WTC11 (cell line): ENCODE measurements around the gene LDLRAD1. TPM values are rescaled to one million over a fixed set of nuclear protein-coding genes. Genes with fewer than 3 reads are reported as not detected.

Experiments
- ATAC-seq: fragments of 200-7000 bp; cut with Tn5 transposase; 2 replicates; pipeline ENCODE4 v1.10.0; 2021; ENCODE audit warnings: mild to moderate bottlenecking, moderate library complexity
- CTCF ChIA-PET: fragments of 300-600 bp; sonication (Branson Sonifier 250); formaldehyde crosslinking; loops from one replicate; lab custom pipeline; 2021; ENCODE audit warnings: antibody characterized with exemption; lab: Charles Lee
- POLR2A ChIA-PET: fragments of 350-600 bp; sonication (Branson Sonifier 250); formaldehyde crosslinking; loops from one replicate; lab custom pipeline; 2021; ENCODE audit warnings: antibody characterized with exemption; lab: Charles Lee
- DNase-seq: peaks from one replicate; pipeline ENCODE4 v3.0.0; 2021; ENCODE audit warnings: low spot score
- H3K27ac Mint-ChIP-seq: 2 replicates; pipeline ENCODE4 v1.8.0; 2021; ENCODE audit warnings: mixed read lengths
- H3K27me3 Mint-ChIP-seq: 2 replicates; pipeline ENCODE4 v1.8.0; 2021; ENCODE audit warnings: low read depth, mild to moderate bottlenecking, moderate library complexity, mixed read lengths
- H3K36me3 Mint-ChIP-seq: 2 replicates; pipeline ENCODE4 v1.8.0; 2021; ENCODE audit warnings: mixed read lengths
- H3K4me1 Mint-ChIP-seq: 2 replicates; pipeline ENCODE4 v1.8.0; 2022; ENCODE audit warnings: mixed read lengths
- H3K4me3 Mint-ChIP-seq: 2 replicates; pipeline ENCODE4 v1.8.0; 2021; ENCODE audit warnings: mild to moderate bottlenecking, moderate library complexity, mixed read lengths
- H3K9me3 Mint-ChIP-seq: 2 replicates; pipeline ENCODE4 v1.8.0; 2021; ENCODE audit warnings: mixed read lengths
- AFF4 ChIP-seq: sonication (generic); formaldehyde crosslinking; IDR thresholded peaks from 2 replicates; pipeline ENCODE4 v1.8.1; 2023; ENCODE audit warnings: mild to moderate bottlenecking, missing genetic modification reagents, borderline replicate concordance
- ATF3 ChIP-seq: sonication (generic); formaldehyde crosslinking; conservative IDR thresholded peaks from 2 replicates; pipeline ENCODE4 v1.8.1; 2022; ENCODE audit warnings: mild to moderate bottlenecking, missing genetic modification reagents
- CTCF ChIP-seq: fragments of 200-600 bp; IDR thresholded peaks from 2 replicates; pipeline ENCODE4 v1.8.0; 2022; ENCODE audit warnings: antibody characterized with exemption
- E2F4 ChIP-seq: sonication (generic); formaldehyde crosslinking; IDR thresholded peaks from 2 replicates; pipeline ENCODE4 v1.8.1; 2022; ENCODE audit warnings: low read depth, mild to moderate bottlenecking, moderate library complexity, missing genetic modification reagents, borderline replicate concordance
- ETV6 ChIP-seq: sonication (generic); formaldehyde crosslinking; IDR thresholded peaks from 2 replicates; pipeline ENCODE4 v1.8.1; 2022; ENCODE audit warnings: mild to moderate bottlenecking, missing genetic modification reagents
- FOXP4 ChIP-seq: sonication (generic); formaldehyde crosslinking; IDR thresholded peaks from 2 replicates; pipeline ENCODE4 v1.8.0; 2022; ENCODE audit warnings: mild to moderate bottlenecking, missing genetic modification reagents
- OVOL2 ChIP-seq: fragments of 250-450 bp; sonication (Bioruptor Pico); IDR thresholded peaks from 2 replicates; pipeline ENCODE4 v1.9.0; 2021; ENCODE audit warnings: mild to moderate bottlenecking, borderline replicate concordance
- PRDM15 ChIP-seq: sonication (generic); formaldehyde crosslinking; IDR thresholded peaks from 2 replicates; pipeline ENCODE4 v1.8.0; 2022; ENCODE audit warnings: missing genetic modification reagents
- RELA ChIP-seq: sonication (generic); formaldehyde crosslinking; IDR thresholded peaks from 2 replicates; pipeline ENCODE4 v1.8.1; 2022; ENCODE audit warnings: missing genetic modification reagents, mild to moderate bottlenecking, borderline replicate concordance
- SP1 ChIP-seq: sonication (generic); formaldehyde crosslinking; conservative IDR thresholded peaks from 2 replicates; pipeline ENCODE4 v1.8.1; 2022; ENCODE audit warnings: missing genetic modification reagents
- STAT6 ChIP-seq: sonication (generic); formaldehyde crosslinking; conservative IDR thresholded peaks from 2 replicates; pipeline ENCODE4 v1.8.1; 2023; ENCODE audit warnings: mild to moderate bottlenecking, low read depth, missing genetic modification reagents, moderate library complexity
- TCF7 ChIP-seq: sonication (generic); formaldehyde crosslinking; IDR thresholded peaks from 2 replicates; pipeline ENCODE4 v1.8.0; 2022; ENCODE audit warnings: mild to moderate bottlenecking, low read depth, missing genetic modification reagents, moderate library complexity
- TEAD4 ChIP-seq: sonication (generic); formaldehyde crosslinking; IDR thresholded peaks from 2 replicates; pipeline ENCODE4 v1.8.0; 2022; ENCODE audit warnings: mild to moderate bottlenecking, missing genetic modification reagents
- ZNF138 ChIP-seq: sonication (generic); formaldehyde crosslinking; conservative IDR thresholded peaks from 2 replicates; pipeline ENCODE4 v1.8.1; 2022; ENCODE audit warnings: mild to moderate bottlenecking, moderate library complexity, missing genetic modification reagents
- total RNA-seq: library from RNA; stranded (reverse); gene quantifications from 3 replicates; pipeline ENCODE4 v1.2.3, GENCODE V29; 2021

The LDLRAD1 gene
- total RNA-seq, 1 experiment from 2014 or later: 0.09 TPM

GRCh38 chr1:53981220-53981619, 36.8 kb downstream of the LDLRAD1 start:
- ChIA-PET CTCF (interaction anchor here (3.2 kb wide), 1 partner anchor 11 kb away, joined by 40 read pairs; no protein-coding TSS in a partner anchor), POLR2A (no interaction called here)
- DNase-seq (no peak), ATAC-seq (no peak)
- Mint-ChIP-seq H3K27me3 (peaks cover 6% of the 10 kb centered on the region), H3K36me3 (no peaks in the 10 kb centered on the region), H3K4me3 (no peak overlapping the region), H3K9me3 (no peaks in the 10 kb centered on the region), H3K4me1 (peaks cover 39% of the 10 kb centered on the region), H3K27ac (no peak overlapping the region)
- no peak for TF ChIP-seq ATF3 (CRISPR knock-in tag)
- TF ChIP-seq RELA (CRISPR knock-in tag): no peak

- peaks cover 6% of the 10 kb centered on the region for H3K27me3 Mint-ChIP-seq
- H3K4me3 Mint-ChIP-seq: no peak overlapping the region
- ChIA-PET CTCF (interaction anchor here (1.0 to 2.1 kb wide), 7 partner anchors 12 to 119 kb away, joined by 3 to 10 read pairs (median 5); partner anchors contain the start of genes IFT25 and LRRC42), POLR2A (no interaction called here)
- H3K36me3 Mint-ChIP-seq: no peaks in the 10 kb centered on the region
- no peaks in the 10 kb centered on the region for H3K9me3 Mint-ChIP-seq
- peak; percentile 56 for ATAC-seq
- H3K4me1 Mint-ChIP-seq: peaks cover 39% of the 10 kb centered on the region
- no peak overlapping the region for H3K27ac Mint-ChIP-seq
- DNase-seq: no peak
- TF ChIP-seq PRDM15 (no peak), STAT6 (no peak), ATF3 (CRISPR knock-in tag) (no peak), ETV6 (CRISPR knock-in tag) (no peak), AFF4 (CRISPR knock-in tag) (no peak), E2F4 (CRISPR knock-in tag) (no peak), TEAD4 (no peak), ZNF138 (no peak), TCF7 (CRISPR knock-in tag) (no peak), OVOL2 (no peak), SP1 (CRISPR knock-in tag) (no peak), FOXP4 (CRISPR knock-in tag) (no peak), CTCF (no peak)
Observed at GRCh38 chr1:53979712-53980450, 38.1 kb downstream of the LDLRAD1 start.
